ENCODE data around the gene ARL14. TPM values are rescaled to one million over a fixed set of nuclear protein-coding genes. Genes with fewer than 3 reads are reported as not detected.

The ARL14 gene
- total RNA-seq, 1 donor from 2014 or later: not detected

GRCh38 chr3:160638184-160638583 lies 38.8 kb upstream of the ARL14 start:
- no peak overlapping the region for H3K27ac Mint-ChIP-seq (ENCODE audit: unreplicated experiment)
- peaks cover 10% of the 10 kb centered on the region for H3K4me1 Mint-ChIP-seq (ENCODE audit: unreplicated experiment)
- H3K4me3 Mint-ChIP-seq (ENCODE audit: unreplicated experiment): no peak overlapping the region
- TF ChIP-seq CTCF (IDR thresholded peaks at IDR 0.05): no peak
- DNase-seq (ENCODE audit: extremely low spot score, unreplicated experiment): no peak
- H3K9me3 Mint-ChIP-seq (ENCODE audit: unreplicated experiment): no peaks in the 10 kb centered on the region
- H3K36me3 Mint-ChIP-seq (ENCODE audit: unreplicated experiment): no peaks in the 10 kb centered on the region
- H3K27me3 Mint-ChIP-seq (ENCODE audit: unreplicated experiment): no peaks in the 10 kb centered on the region

- no peak for TF ChIP-seq CTCF (IDR thresholded peaks at IDR 0.05)
- H3K36me3 Mint-ChIP-seq (ENCODE audit: unreplicated experiment): no peaks in the 10 kb centered on the region
- peaks cover 10% of the 10 kb centered on the region for H3K4me1 Mint-ChIP-seq (ENCODE audit: unreplicated experiment)
- no peaks in the 10 kb centered on the region for H3K27me3 Mint-ChIP-seq (ENCODE audit: unreplicated experiment)
- H3K27ac Mint-ChIP-seq (ENCODE audit: unreplicated experiment): no peak overlapping the region
- H3K4me3 Mint-ChIP-seq (ENCODE audit: unreplicated experiment): no peak overlapping the region
- no peaks in the 10 kb centered on the region for H3K9me3 Mint-ChIP-seq (ENCODE audit: unreplicated experiment)
- no peak for DNase-seq (ENCODE audit: extremely low spot score, unreplicated experiment)
These were observed 35.2 kb upstream of the ARL14 start for GRCh38 chr3:160641665-160642309.

GRCh38 chr3:160643994-160644393 lies 33.0 kb upstream of the ARL14 start:
- Mint-ChIP-seq H3K36me3 (ENCODE audit: unreplicated experiment) (no peaks in the 10 kb centered on the region), H3K4me1 (ENCODE audit: unreplicated experiment) (peaks cover 6% of the 10 kb centered on the region), H3K27ac (ENCODE audit: unreplicated experiment) (no peak overlapping the region), H3K27me3 (ENCODE audit: unreplicated experiment) (no peaks in the 10 kb centered on the region), H3K4me3 (ENCODE audit: unreplicated experiment) (no peak overlapping the region), H3K9me3 (ENCODE audit: unreplicated experiment) (no peaks in the 10 kb centered on the region)
- DNase-seq (ENCODE audit: extremely low spot score, unreplicated experiment): no peak
- no peak for TF ChIP-seq CTCF (IDR thresholded peaks at IDR 0.05)

GRCh38 chr3:160644491-160644890 lies 32.5 kb upstream of the ARL14 start:
- TF ChIP-seq CTCF (IDR thresholded peaks at IDR 0.05): no peak
- H3K27ac Mint-ChIP-seq (ENCODE audit: unreplicated experiment): no peak overlapping the region
- no peaks in the 10 kb centered on the region for H3K36me3 Mint-ChIP-seq (ENCODE audit: unreplicated experiment)
- no peak for DNase-seq (ENCODE audit: extremely low spot score, unreplicated experiment)
- H3K4me3 Mint-ChIP-seq (ENCODE audit: unreplicated experiment): no peak overlapping the region
- H3K4me1 Mint-ChIP-seq (ENCODE audit: unreplicated experiment): peaks cover 6% of the 10 kb centered on the region
- no peaks in the 10 kb centered on the region for H3K27me3 Mint-ChIP-seq (ENCODE audit: unreplicated experiment)
- H3K9me3 Mint-ChIP-seq (ENCODE audit: unreplicated experiment): no peaks in the 10 kb centered on the region

- no peak overlapping the region for H3K27ac Mint-ChIP-seq (ENCODE audit: unreplicated experiment)
- H3K4me1 Mint-ChIP-seq (ENCODE audit: unreplicated experiment): no peaks in the 10 kb centered on the region
- no peak overlapping the region for H3K4me3 Mint-ChIP-seq (ENCODE audit: unreplicated experiment)
- H3K9me3 Mint-ChIP-seq (ENCODE audit: unreplicated experiment): no peaks in the 10 kb centered on the region
- no peak for DNase-seq (ENCODE audit: extremely low spot score, unreplicated experiment)
- H3K36me3 Mint-ChIP-seq (ENCODE audit: unreplicated experiment): no peaks in the 10 kb centered on the region
- H3K27me3 Mint-ChIP-seq (ENCODE audit: unreplicated experiment): no peaks in the 10 kb centered on the region
- TF ChIP-seq CTCF (IDR thresholded peaks at IDR 0.05): no peak
These were observed 28.3 kb upstream of the ARL14 start for GRCh38 chr3:160648701-160649100.

All from osteocyte (in vitro differentiated cells).